ENCODE results near the gene KIF6. TPM values are rescaled to one million over a fixed set of nuclear protein-coding genes. Genes with fewer than 3 reads are reported as not detected.

Gene KIF6
- total RNA-seq, 4 donors from 2014 or later = 0.19 to 0.38 TPM; not detected in 2

- ATAC-seq (ENCODE audit: low FRiP score) = no peak
- no peak for DNase-seq (ENCODE audit: low spot score)
- no peak for TF ChIP-seq CTCF (IDR thresholded peaks at IDR 0.05)
Measured at GRCh38 chr6:39388606-39389483, 336.4 kb downstream of the KIF6 start.

GRCh38 chr6:39387785-39388184, 337.4 kb downstream of the KIF6 start:
- TF ChIP-seq CTCF (IDR thresholded peaks at IDR 0.05) = no peak
- DNase-seq (ENCODE audit: low spot score) (no peak), ATAC-seq (ENCODE audit: low FRiP score) (no peak)

GRCh38 chr6:39386487-39386886, 338.7 kb downstream of the KIF6 start:
- TF ChIP-seq CTCF (IDR thresholded peaks at IDR 0.05) = no peak
- DNase-seq (ENCODE audit: low spot score) (no peak), ATAC-seq (ENCODE audit: low FRiP score) (no peak)

GRCh38 chr6:39381550-39382140, 343.6 kb downstream of the KIF6 start:
- TF ChIP-seq CTCF (IDR thresholded peaks at IDR 0.05) = no peak
- ATAC-seq (ENCODE audit: low FRiP score) (no peak), DNase-seq (ENCODE audit: low spot score) (no peak)

GRCh38 chr6:39380837-39381549, 344.2 kb downstream of the KIF6 start:
- no peak for TF ChIP-seq CTCF (IDR thresholded peaks at IDR 0.05)
- DNase-seq (ENCODE audit: low spot score) = no peak

GRCh38 chr6:39378960-39379425, 346.2 kb downstream of the KIF6 start:
- no peak for TF ChIP-seq CTCF (IDR thresholded peaks at IDR 0.05)
- ATAC-seq (ENCODE audit: low FRiP score) (no peak), DNase-seq (ENCODE audit: low spot score) (no peak)

More at GRCh38 chr6:39380837-39381549, 344.2 kb downstream of the KIF6 start:
- ATAC-seq (ENCODE audit: low FRiP score) = no peak

Measured in omental fat pad (tissue), 4 donors.